NCI-H446 treated with DMSO at 0.1 percent for 48 hours (cell line): Measurements from ENCODE around the gene AMD1.
"Not testable (repeated sequence)": the region's sequence is repeated elsewhere in the genome, so short reads cannot be mapped to it uniquely, and the experiment has no call there.

Experiments
- DNase-seq: peaks from one replicate; lab custom pipeline; 2025; lab: John Stamatoyannopoulos, UW

Gene AMD1

DNA sequence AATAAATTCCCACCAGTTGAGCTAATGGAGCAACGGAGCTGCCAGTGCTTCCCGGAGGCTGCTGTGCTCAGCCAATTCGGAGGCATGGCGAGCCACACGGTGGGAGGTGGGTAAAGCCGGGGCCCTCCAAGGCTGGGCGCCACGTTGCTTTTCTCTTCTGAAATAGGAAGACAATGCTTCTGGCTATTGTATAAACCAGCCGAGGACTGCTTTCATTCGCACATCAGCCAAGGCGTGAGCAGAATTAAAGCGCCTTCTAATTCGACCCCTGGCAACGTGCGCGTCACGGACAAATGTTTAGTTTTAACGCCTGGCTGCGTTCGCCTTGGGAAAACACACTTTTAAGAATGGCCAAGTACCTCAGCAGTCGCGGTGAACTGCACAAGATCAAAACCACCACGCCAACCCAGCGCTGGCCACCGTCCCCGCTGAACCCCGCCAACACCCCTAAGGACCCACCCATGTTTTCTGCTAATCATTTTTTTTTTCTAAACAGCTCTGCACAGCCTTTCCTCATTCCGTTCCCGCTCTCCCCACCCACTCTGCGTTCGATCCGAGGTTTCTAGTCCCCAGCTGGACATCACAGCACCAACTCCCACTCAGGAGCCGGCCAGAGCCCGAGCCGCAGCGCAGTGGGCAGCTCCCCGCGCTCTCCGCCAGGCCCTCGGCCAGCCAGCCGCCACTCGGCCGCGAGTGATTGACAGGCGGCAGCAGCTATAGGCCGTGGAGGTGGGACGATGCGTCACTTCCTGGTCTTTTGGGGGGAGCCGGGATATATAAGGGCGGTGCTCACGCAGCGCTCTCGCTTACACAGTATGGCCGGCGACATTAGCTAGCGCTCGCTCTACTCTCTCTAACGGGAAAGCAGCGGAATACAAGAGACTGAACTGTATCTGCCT is at the start of gene AMD1:
AMD1 (plus strand) TSS at position 805 of the 899 bp plus-strand sequence. CDS start 321 bp downstream, outside the sequence.
- DNase-seq, result peak; percentile 92

GRCh38 chr6:110826236-110827129 is 48.1 kb upstream of the AMD1 start:
- DNase-seq, result no peak

GRCh38 chr6:110828396-110828795 is 46.2 kb upstream of the AMD1 start:
- DNase-seq, result no peak

- no peak for DNase-seq
Measured at GRCh38 chr6:110831405-110831804, 43.2 kb upstream of the AMD1 start.

- DNase-seq, result no peak
Measured at GRCh38 chr6:110833831-110834230, 40.8 kb upstream of the AMD1 start.

DNA sequence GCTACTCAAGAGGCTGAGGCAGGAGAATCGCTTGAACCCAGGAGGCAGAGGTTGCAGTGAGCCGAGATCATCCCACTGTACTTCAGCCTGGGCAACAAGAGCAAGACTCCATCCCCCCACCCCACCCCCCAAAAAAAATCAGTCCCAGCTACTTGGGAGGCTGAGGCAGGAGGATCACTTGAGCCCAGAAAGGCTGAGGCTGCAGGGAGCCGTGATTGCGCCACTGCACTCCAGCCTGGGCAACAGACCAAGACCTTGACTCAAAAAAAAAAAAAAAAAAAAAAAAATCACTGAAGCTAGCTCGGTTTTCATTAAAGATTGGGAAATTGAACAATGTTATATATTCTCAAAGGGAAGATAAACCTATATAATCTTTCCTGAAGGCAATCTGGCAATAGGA is 38.8 kb upstream of the AMD1 start:
- not testable (repeated sequence) for DNase-seq

DNA sequence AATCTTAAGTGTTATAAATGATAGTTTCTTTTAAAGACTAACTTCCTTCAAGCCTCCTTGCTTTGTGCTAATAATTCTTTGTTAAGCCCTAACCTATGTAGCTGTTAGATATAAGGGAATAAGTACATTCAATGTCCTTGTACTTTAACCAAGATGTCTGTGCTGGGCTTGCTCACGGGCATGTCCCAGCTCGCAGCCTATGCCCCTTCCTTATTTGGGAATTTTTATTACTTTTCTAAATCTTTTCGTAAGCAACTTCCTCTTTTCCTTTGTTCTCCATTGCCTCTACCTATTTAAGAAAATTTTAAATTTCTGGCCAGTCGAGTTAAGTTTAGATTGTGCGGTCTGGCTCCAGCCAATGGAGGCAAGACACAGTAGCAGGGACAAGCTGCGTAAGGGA is 33.3 kb upstream of the AMD1 start:
- no peak for DNase-seq

DNA sequence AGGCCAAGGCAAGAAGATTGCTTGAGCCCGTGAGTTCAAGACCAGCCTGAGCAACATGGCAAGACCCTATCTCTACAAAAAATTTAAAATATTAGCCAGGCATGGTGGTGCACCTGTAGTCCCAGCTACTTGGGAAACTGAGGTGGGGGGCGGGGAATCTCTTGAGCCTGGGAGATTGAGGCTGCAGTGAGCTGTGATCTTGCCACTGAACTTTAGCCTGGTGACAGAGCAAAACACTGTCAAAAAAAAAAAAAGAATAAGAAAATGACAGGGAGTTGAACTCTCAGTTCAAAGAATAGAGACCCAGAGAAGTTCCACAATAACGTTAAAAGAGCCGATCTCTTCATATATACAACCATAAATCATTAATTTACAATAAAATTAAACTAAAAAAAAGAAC is 24.8 kb upstream of the AMD1 start:
- DNase-seq, result no peak

DNA sequence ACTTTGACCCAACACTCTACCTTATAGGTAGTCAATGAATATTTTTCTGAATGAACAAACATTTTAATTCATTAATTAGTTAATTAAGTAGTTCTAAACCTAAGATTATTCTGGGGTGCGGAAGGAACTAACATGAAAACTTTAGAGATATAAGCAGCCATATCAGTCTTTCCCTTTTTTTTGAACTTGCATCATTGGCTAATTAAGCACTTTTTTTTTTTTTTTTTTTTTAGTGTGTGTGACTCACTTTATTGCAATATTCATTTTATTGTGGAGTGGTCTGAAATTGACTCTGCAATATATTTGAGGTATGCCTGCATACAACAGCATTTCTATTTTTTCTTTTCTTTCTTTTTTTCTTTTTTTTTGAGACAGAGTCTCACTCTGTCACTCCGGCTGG is 21.8 kb upstream of the AMD1 start:
- DNase-seq, result no peak

GRCh38 chr6:110853754-110854477 is 20.7 kb upstream of the AMD1 start:
- no peak for DNase-seq

GRCh38 chr6:110856296-110856695 is 18.3 kb upstream of the AMD1 start:
- no peak for DNase-seq

- DNase-seq, result no peak
Measured at GRCh38 chr6:110858016-110858415, 16.6 kb upstream of the AMD1 start.

GRCh38 chr6:110858562-110859214 is 15.9 kb upstream of the AMD1 start:
- no peak for DNase-seq

- DNase-seq, result no peak
Measured at GRCh38 chr6:110859335-110859792, 15.2 kb upstream of the AMD1 start.

GRCh38 chr6:110864824-110865223 is 9.8 kb upstream of the AMD1 start:
- DNase-seq, result no peak

GRCh38 chr6:110874880-110875547 is 429 bp downstream of the AMD1 start:
- no peak for DNase-seq

GRCh38 chr6:110875548-110876169 is 1.1 kb downstream of the AMD1 start:
- no peak for DNase-seq

DNA sequence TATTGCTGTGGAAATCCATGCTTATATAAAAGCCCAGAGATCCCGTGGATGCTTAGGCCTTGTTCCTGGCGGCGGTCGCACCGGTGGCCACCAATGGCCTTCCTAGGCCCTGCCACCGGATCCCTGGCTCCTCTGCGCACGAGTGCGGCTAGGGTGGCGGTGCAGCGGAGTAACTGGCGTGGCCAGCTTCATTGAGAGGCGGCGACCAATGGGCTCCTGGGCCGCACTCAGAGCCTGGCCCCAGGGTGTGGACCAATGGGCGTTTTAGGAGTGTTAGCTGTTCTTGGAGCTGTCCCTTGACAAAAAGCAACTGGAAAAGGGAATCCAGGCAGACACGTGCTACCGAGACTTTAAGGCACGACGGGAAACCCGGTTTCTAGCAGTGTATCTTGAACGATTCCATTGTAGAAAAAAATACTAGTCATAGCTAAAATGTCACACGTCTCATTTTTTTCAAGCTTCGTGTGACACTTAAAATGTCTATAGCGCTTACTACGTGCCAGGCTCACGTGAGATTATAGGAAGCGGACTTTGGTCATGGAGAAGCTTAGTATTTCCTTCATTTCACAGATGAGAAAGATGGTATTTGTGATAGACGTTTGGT is 1.7 kb downstream of the AMD1 start:
- peak; percentile 63 for DNase-seq

GRCh38 chr6:110876806-110877564 is 2.4 kb downstream of the AMD1 start:
- no peak for DNase-seq
